A549 (cell line): ENCODE measurements around the gene ATXN7L1.

Experiments
- CTCF ChIP-seq: fragments of >200 bp; sonication (Bioruptor Twin); formaldehyde crosslinking; IDR thresholded peaks from 3 replicates; pipeline ENCODE4 v1.5.1; 2016
- EP300 ChIP-seq, 2 experiments: fragments of >200 bp; sonication (Bioruptor Twin); formaldehyde crosslinking; IDR thresholded peaks; 2 replicates in 1 of 2; 3 replicates in 1 of 2; pipeline ENCODE4 v1.6.1; 2016 to 2017
- HEYL ChIP-seq: fragments of 250-450 bp; sonication (Bioruptor Pico); IDR thresholded peaks from 2 replicates; pipeline ENCODE4 v1.8.0; 2021; ENCODE audit warnings: mild to moderate bottlenecking, moderate library complexity
- HOXB13 ChIP-seq: fragments of 250-450 bp; sonication (Bioruptor Pico); IDR thresholded peaks from 2 replicates; pipeline ENCODE4 v1.5.0; 2020; ENCODE audit warnings: low read depth, mild to moderate bottlenecking, moderate library complexity
- POLR2A ChIP-seq: IDR thresholded peaks from 2 replicates; pipeline ENCODE4 v1.6.1; 2012; ENCODE audit warnings: mild to moderate bottlenecking, low read length
- RAD21 ChIP-seq, 2 experiments: fragments of >200 bp in 1 of 2; sonication (Bioruptor Twin) in 1 of 2; formaldehyde crosslinking in 1 of 2; IDR thresholded peaks in 1 of 2; conservative IDR thresholded peaks in 1 of 2; 2 replicates in 1 of 2; 3 replicates in 1 of 2; pipeline ENCODE4 v1.6.1; 2012 to 2018; ENCODE audit warnings: inconsistent platforms in 1 of 2
- RCOR1 ChIP-seq: fragments of 150-350 bp; IDR thresholded peaks from 2 replicates; pipeline ENCODE4 v1.6.1; 2014; ENCODE audit warnings: antibody characterized with exemption, low read length, low read depth
- RFX5 ChIP-seq: fragments of 450-650 bp; IDR thresholded peaks from 2 replicates; pipeline ENCODE4 v1.7.1; 2014; ENCODE audit warnings: antibody characterized with exemption, mild to moderate bottlenecking, moderate library complexity
- RNF2 ChIP-seq: fragments of 200-600 bp; sonication (generic); IDR thresholded peaks from 2 replicates; pipeline ENCODE4 v1.6.1; 2016; ENCODE audit warnings: low read depth, mild to moderate bottlenecking, antibody characterized with exemption, moderate library complexity, borderline replicate concordance
- SMC3 ChIP-seq: fragments of >200 bp; sonication (Bioruptor Twin); formaldehyde crosslinking; IDR thresholded peaks from 3 replicates; pipeline ENCODE4 v1.6.1; 2018; ENCODE audit warnings: inconsistent platforms

DNA sequence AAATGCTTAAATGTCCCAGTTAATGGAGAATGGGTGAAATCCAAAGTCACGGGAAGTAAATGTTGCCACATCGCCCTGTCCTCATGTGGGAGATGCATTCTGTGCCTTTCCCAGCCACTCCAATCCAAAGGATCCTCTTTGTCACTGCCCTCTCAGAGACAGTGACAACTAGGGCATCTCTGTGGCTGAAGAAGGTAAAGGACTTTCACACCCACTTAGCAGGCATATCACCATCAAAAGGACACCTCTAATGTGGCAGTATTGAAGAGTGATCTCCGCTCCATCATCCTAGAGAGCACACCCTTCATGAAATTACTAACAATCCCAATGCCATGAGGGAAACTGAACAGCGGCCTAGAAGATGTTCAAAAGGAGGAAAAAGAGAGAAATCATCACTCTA lies 13.6 kb downstream of the ATXN7L1 start:
- TF ChIP-seq CTCF = no peak
- TF ChIP-seq SMC3 = no peak
- TF ChIP-seq RAD21 (conservative IDR thresholded peaks at IDR 0.05 in 1 of 2, IDR thresholded peaks at IDR 0.05 in 1 of 2) = no peak
- TF ChIP-seq RFX5 = no peak
- no peak for TF ChIP-seq HOXB13
- TF ChIP-seq RNF2 = no peak
- TF ChIP-seq POLR2A = no peak
- no peak for TF ChIP-seq RCOR1
- TF ChIP-seq HEYL (CRISPR knock-in tag) = no peak
- TF ChIP-seq EP300 (IDR thresholded peaks at IDR 0.05) = no peak
